Activated T-cell treated with anti-CD3 and anti-CD28 coated beads for 1 hour (primary cell): ENCODE measurements around the gene ESPN.
"Not testable (repeated sequence)": the region's sequence is repeated elsewhere in the genome, so short reads cannot be mapped to it uniquely, and the experiment has no call there.

Experiments used
- DNase-seq: peaks from one replicate; pipeline ENCODE4 v3.0.0-alpha.2; 2020; ENCODE audit warnings: low read depth

The ESPN gene

GRCh38 chr1:6483017-6483760 lies 58.6 kb downstream of the ESPN start:
- DNase-seq: no peak

- DNase-seq: no peak
Observed at GRCh38 chr1:6483761-6484117, 59.2 kb downstream of the ESPN start.

- DNase-seq: no peak
Observed at GRCh38 chr1:6484826-6485167, 60.2 kb downstream of the ESPN start.

- no peak for DNase-seq
Observed at GRCh38 chr1:6485168-6486101, 60.9 kb downstream of the ESPN start.

GRCh38 chr1:6486433-6487011 lies 61.9 kb downstream of the ESPN start:
- peak; percentile 89 for DNase-seq

- DNase-seq: no peak
Observed at GRCh38 chr1:6487804-6488484, 63.4 kb downstream of the ESPN start.

GRCh38 chr1:6488602-6489382 lies 64.2 kb downstream of the ESPN start:
- DNase-seq: no peak

- DNase-seq: no peak
Observed at GRCh38 chr1:6489383-6489765, 64.8 kb downstream of the ESPN start.

- DNase-seq: peak; percentile 69
Observed at GRCh38 chr1:6489799-6490180, 65.2 kb downstream of the ESPN start.

- DNase-seq: peak; percentile 30
Observed at GRCh38 chr1:6490181-6491080, 65.9 kb downstream of the ESPN start.

GRCh38 chr1:6491081-6491449 lies 66.5 kb downstream of the ESPN start:
- no peak for DNase-seq

- DNase-seq: no peak
Observed at GRCh38 chr1:6491480-6491962, 66.9 kb downstream of the ESPN start, which contains the start of gene PLEKHG5. Gene PLEKHG5, minus strand, starts transcription at chr1:6491667. Its CDS starts 14,096 bp downstream, at chr1:6477571.

GRCh38 chr1:6491966-6492365 lies 67.4 kb downstream of the ESPN start:
- no peak for DNase-seq

GRCh38 chr1:6493834-6494223 lies 69.3 kb downstream of the ESPN start:
- DNase-seq: not testable (repeated sequence)

- no peak for DNase-seq
Observed at GRCh38 chr1:6494627-6495026, 70.1 kb downstream of the ESPN start.

- DNase-seq: no peak
Observed at GRCh38 chr1:6495041-6495441, 70.5 kb downstream of the ESPN start.

GRCh38 chr1:6495540-6496364 lies 71.2 kb downstream of the ESPN start:
- DNase-seq: no peak

GRCh38 chr1:6496365-6496721 lies 71.8 kb downstream of the ESPN start:
- no peak for DNase-seq

- DNase-seq: no peak
Observed at GRCh38 chr1:6496890-6497214, 72.3 kb downstream of the ESPN start.
